ENCODE results near the gene HJURP.

The HJURP gene

DNA sequence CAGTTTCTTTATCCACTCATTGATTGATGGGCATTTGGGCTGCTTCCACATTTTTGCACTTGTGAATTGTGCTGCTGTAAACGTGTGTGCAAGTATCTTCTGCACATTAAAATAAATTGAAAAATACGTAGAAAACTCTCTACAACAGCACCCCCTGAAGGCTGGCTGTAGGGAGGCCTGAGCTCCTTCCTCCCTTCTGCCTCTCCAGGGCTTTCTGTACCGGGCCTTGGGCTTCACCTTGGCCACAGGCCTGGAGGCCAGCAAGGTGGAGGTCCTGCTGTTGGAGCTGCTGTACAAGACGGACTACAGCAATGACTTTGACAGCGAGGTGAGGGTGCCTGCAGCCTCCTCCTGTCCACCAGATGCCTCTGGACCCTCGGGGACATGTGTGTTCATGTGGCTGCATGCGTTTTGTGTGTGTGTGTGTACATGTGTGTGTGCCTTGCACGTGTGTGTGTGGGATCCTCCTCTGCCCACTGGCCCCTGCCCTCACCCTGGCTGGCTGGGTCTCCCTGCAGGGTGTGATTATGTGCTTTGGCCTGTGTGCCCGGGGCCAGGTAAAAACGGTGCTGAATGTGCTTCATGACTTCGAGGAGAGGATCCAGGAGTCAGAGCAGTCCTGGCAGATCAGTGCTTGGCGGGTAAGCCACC, 47.0 kb downstream of the HJURP start:
- Histone ChIP-seq H2AFZ (ENCODE audit: low read length) (no peak overlapping the region), H3K79me2 (ENCODE audit: insufficient read depth, low read length) (no peaks in the 10 kb centered on the region), H3K9me2 (replicated peaks; ENCODE audit: low read depth, low read length) (no peaks in the 10 kb centered on the region), H3K4me1 (ENCODE audit: insufficient read depth, low read length, poor library complexity, severe bottlenecking) (no peaks in the 10 kb centered on the region), H3K9ac (ENCODE audit: low read depth, low read length, poor library complexity, severe bottlenecking) (no peak overlapping the region), H3K4me2 (ENCODE audit: low read depth, low read length, poor library complexity, severe bottlenecking) (no peak overlapping the region), H3K4me3 (ENCODE audit: low read length, poor library complexity, severe bottlenecking) (no peak overlapping the region), H3K27me3 (ENCODE audit: insufficient read depth, low read length, poor library complexity, severe bottlenecking) (no peaks in the 10 kb centered on the region), H3F3A (ENCODE audit: low read depth) (no peaks in the 10 kb centered on the region), H3K9me3 (ENCODE audit: insufficient read depth, low read depth, low read length) (no peaks in the 10 kb centered on the region), H4K20me1 (ENCODE audit: insufficient read depth, low read length, poor library complexity, severe bottlenecking) (no peaks in the 10 kb centered on the region), H3K36me3 (ENCODE audit: insufficient read depth, low read length) (no peaks in the 10 kb centered on the region)
- TF ChIP-seq EZH2phosphoT487 (IDR thresholded peaks at IDR 0.05; ENCODE audit: borderline replicate concordance) = no peak
- TF ChIP-seq, protein P1, sequence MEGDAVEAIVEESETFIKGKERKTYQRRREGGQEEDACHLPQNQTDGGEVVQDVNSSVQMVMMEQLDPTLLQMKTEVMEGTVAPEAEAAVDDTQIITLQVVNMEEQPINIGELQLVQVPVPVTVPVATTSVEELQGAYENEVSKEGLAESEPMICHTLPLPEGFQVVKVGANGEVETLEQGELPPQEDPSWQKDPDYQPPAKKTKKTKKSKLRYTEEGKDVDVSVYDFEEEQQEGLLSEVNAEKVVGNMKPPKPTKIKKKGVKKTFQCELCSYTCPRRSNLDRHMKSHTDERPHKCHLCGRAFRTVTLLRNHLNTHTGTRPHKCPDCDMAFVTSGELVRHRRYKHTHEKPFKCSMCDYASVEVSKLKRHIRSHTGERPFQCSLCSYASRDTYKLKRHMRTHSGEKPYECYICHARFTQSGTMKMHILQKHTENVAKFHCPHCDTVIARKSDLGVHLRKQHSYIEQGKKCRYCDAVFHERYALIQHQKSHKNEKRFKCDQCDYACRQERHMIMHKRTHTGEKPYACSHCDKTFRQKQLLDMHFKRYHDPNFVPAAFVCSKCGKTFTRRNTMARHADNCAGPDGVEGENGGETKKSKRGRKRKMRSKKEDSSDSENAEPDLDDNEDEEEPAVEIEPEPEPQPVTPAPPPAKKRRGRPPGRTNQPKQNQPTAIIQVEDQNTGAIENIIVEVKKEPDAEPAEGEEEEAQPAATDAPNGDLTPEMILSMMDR (conservative IDR thresholded peaks at IDR 0.05; ENCODE audit: low read length) = no peak

DNA sequence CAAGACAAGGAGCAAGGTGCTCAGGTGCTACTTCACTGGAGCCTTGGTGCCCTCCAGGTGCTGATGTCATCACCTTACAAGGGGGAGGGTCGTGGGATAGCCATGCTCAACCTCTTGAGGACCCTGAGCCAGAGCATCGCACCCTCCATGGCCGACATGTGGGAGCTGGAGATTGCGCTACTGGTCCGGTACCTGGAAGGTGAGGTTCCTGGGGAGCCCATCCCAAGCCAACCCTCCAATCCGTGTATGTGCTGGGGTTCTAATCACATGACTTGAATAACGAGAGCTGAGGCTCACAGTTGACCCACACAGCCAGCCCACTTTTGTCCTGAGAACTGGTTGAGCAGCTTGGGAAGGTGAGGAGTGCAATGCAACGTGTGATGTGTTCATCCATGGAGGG, 50.3 kb downstream of the HJURP start:
- no peak overlapping the region for H3K4me2 ChIP-seq (ENCODE audit: low read depth, low read length, poor library complexity, severe bottlenecking)
- H3K4me3 ChIP-seq (ENCODE audit: low read length, poor library complexity, severe bottlenecking) = no peak overlapping the region
- no peaks in the 10 kb centered on the region for H3K9me3 ChIP-seq (ENCODE audit: insufficient read depth, low read depth, low read length)
- no peaks in the 10 kb centered on the region for H3K9me2 ChIP-seq (replicated peaks; ENCODE audit: low read depth, low read length)
- H3K36me3 ChIP-seq (ENCODE audit: insufficient read depth, low read length) = no peaks in the 10 kb centered on the region
- no peak overlapping the region for H2AFZ ChIP-seq (ENCODE audit: low read length)
- no peaks in the 10 kb centered on the region for H4K20me1 ChIP-seq (ENCODE audit: insufficient read depth, low read length, poor library complexity, severe bottlenecking)
- H3K9ac ChIP-seq (ENCODE audit: low read depth, low read length, poor library complexity, severe bottlenecking) = no peak overlapping the region
- TF ChIP-seq, protein P1 (conservative IDR thresholded peaks at IDR 0.05; ENCODE audit: low read length) = no peak
- TF ChIP-seq EZH2phosphoT487 (IDR thresholded peaks at IDR 0.05; ENCODE audit: borderline replicate concordance) = no peak
- no peaks in the 10 kb centered on the region for H3K27me3 ChIP-seq (ENCODE audit: insufficient read depth, low read length, poor library complexity, severe bottlenecking)
- no peaks in the 10 kb centered on the region for H3K4me1 ChIP-seq (ENCODE audit: insufficient read depth, low read length, poor library complexity, severe bottlenecking)
- no peaks in the 10 kb centered on the region for H3K79me2 ChIP-seq (ENCODE audit: insufficient read depth, low read length)
- no peaks in the 10 kb centered on the region for H3F3A ChIP-seq (ENCODE audit: low read depth)

DNA sequence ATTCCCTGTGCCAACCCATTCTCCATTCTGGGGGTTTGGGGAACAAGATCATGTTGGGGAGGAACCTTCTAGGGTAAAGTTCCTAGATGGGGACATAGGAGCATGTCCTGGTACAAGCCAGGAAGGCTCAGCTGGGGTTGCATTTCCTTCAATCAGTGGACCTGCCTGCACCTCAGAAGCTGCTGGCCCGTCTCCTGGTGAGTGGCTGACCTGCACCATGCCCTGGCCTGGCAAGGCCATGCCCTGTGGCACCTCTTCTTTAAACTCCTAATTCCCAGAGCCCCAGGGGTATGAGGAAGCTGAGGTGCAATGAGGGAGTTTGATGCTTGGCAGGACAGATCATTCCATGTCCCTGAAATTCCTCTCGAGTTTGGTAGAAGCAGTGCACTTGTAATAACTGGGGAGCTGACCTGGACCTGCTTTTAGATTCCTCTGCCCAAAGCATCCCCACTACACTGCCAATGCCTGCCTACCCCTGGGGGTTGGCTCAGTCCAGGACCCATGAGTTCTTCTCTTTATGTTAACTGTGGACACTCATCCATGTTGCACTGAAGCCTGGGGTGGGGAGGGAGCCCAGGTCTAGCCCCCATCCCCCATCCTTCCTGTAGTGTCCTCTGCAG, 50.9 kb downstream of the HJURP start:
- Histone ChIP-seq H3K9me2 (replicated peaks; ENCODE audit: low read depth, low read length) (no peaks in the 10 kb centered on the region), H3K4me2 (ENCODE audit: low read depth, low read length, poor library complexity, severe bottlenecking) (no peak overlapping the region), H3K79me2 (ENCODE audit: insufficient read depth, low read length) (no peaks in the 10 kb centered on the region), H3K36me3 (ENCODE audit: insufficient read depth, low read length) (no peaks in the 10 kb centered on the region), H3K27me3 (ENCODE audit: insufficient read depth, low read length, poor library complexity, severe bottlenecking) (no peaks in the 10 kb centered on the region), H3K9ac (ENCODE audit: low read depth, low read length, poor library complexity, severe bottlenecking) (no peak overlapping the region), H3K4me1 (ENCODE audit: insufficient read depth, low read length, poor library complexity, severe bottlenecking) (no peaks in the 10 kb centered on the region), H2AFZ (ENCODE audit: low read length) (no peak overlapping the region), H3K9me3 (ENCODE audit: insufficient read depth, low read depth, low read length) (no peaks in the 10 kb centered on the region), H4K20me1 (ENCODE audit: insufficient read depth, low read length, poor library complexity, severe bottlenecking) (no peaks in the 10 kb centered on the region), H3F3A (ENCODE audit: low read depth) (no peaks in the 10 kb centered on the region), H3K4me3 (ENCODE audit: low read length, poor library complexity, severe bottlenecking) (no peak overlapping the region)
- no peak for TF ChIP-seq EZH2phosphoT487 (IDR thresholded peaks at IDR 0.05; ENCODE audit: borderline replicate concordance)
- TF ChIP-seq, protein P1 (conservative IDR thresholded peaks at IDR 0.05; ENCODE audit: low read length) = no peak
